Common myeloid progenitor, CD34-positive (primary cell): Measurements from ENCODE around the gene MFSD2A. TPM values are rescaled to one million over a fixed set of nuclear protein-coding genes. Genes with fewer than 3 reads are reported as not detected.
"Not testable (repeated sequence)": the region's sequence is repeated elsewhere in the genome, so short reads cannot be mapped to it uniquely, and the experiment has no call there.

Source experiments
- CTCF ChIA-PET: fragments of 350-600 bp; sonication (Branson Sonifier 250); formaldehyde crosslinking; loops from one replicate; lab custom pipeline; 2021; ENCODE audit warnings: antibody characterized with exemption; lab: Charles Lee
- POLR2A ChIA-PET: fragments of 350-600 bp; sonication (Branson Sonifier 250); formaldehyde crosslinking; loops from one replicate; lab custom pipeline; 2021; ENCODE audit warnings: antibody characterized with exemption; lab: Charles Lee
- DNase-seq, 3 donors: peaks; one replicate each; pipeline versions ENCODE4 v3.0.0 to v3.0.0-alpha.2; 2013
- H3K27ac ChIP-seq, 2 experiments: 1 replicate in 1 of 2; 2 replicates in 1 of 2; pipeline ENCODE4 v1.7.0; 2013; ENCODE audit warnings: inconsistent platforms in 2 of 2, low read length in 2 of 2, mild to moderate bottlenecking in 2 of 2, low read depth in 1 of 2, moderate library complexity in 1 of 2; ENCODE audit not compliant: severe bottlenecking in 2 of 2, insufficient read depth in 1 of 2, poor library complexity in 1 of 2
- H3K27me3 ChIP-seq, 5 experiments: replicated peaks in 2 of 5; 1 replicate in 3 of 5; 2 replicates in 2 of 5; pipeline versions ENCODE4 v1.6.1 to v1.7.0; 2013; ENCODE audit warnings: low read length in 4 of 5, mild to moderate bottlenecking in 2 of 5, moderate library complexity in 2 of 5, inconsistent platforms in 1 of 5; ENCODE audit not compliant: insufficient read depth in 5 of 5, control insufficient read depth in 4 of 5
- H3K36me3 ChIP-seq, 4 experiments: 1 replicate in 2 of 4; 2 replicates in 2 of 4; pipeline versions ENCODE4 v1.6.1 to v1.7.0; 2013; ENCODE audit warnings: low read length in 3 of 4, control low read depth in 1 of 4, mild to moderate bottlenecking in 1 of 4; ENCODE audit not compliant: control insufficient read depth in 4 of 4, insufficient read depth in 4 of 4
- H3K4me1 ChIP-seq, 4 experiments: 1 replicate in 3 of 4; 2 replicates in 1 of 4; pipeline versions ENCODE4 v1.6.1 to v1.7.1; 2013; ENCODE audit warnings: low read length in 3 of 4, mild to moderate bottlenecking in 3 of 4, control low read depth in 1 of 4, inconsistent platforms in 1 of 4, moderate library complexity in 1 of 4; ENCODE audit not compliant: control insufficient read depth in 4 of 4, insufficient read depth in 4 of 4; ENCODE audit errors: control extremely low read depth in 1 of 4
- H3K4me3 ChIP-seq, 7 experiments: 1 replicate in 4 of 7; 2 replicates in 3 of 7; pipeline versions ENCODE4 v1.5.1 to v1.7.0; 2013; ENCODE audit warnings: mild to moderate bottlenecking in 7 of 7, low read length in 6 of 7, moderate library complexity in 6 of 7, inconsistent platforms in 2 of 7, low read depth in 2 of 7, control low read depth in 1 of 7; ENCODE audit not compliant: insufficient read depth in 4 of 7, control insufficient read depth in 1 of 7; ENCODE audit errors: extremely low read depth in 1 of 7
- H3K9me3 ChIP-seq, 5 experiments: 1 replicate in 4 of 5; 2 replicates in 1 of 5; pipeline versions ENCODE4 v1.6.1 to v1.7.1; 2013; ENCODE audit warnings: low read length in 4 of 5, mild to moderate bottlenecking in 2 of 5, inconsistent platforms in 1 of 5, low read depth in 1 of 5, moderate library complexity in 1 of 5; ENCODE audit not compliant: control insufficient read depth in 4 of 5, insufficient read depth in 2 of 5; ENCODE audit errors: control extremely low read depth in 1 of 5
- WGBS: methylation state at CpG from one replicate; pipeline ENCODE4 v1.1.5; 2013; ENCODE audit not compliant: insufficient coverage; 5-methylcytosine and 5-hydroxymethylcytosine counted together
- polyA plus RNA-seq: library from polyadenylated mRNA; unstranded; fragments of 120-200 nt; gene quantifications from one replicate; pipeline ENCODE4 v1.2.1, GENCODE V29; 2013

The MFSD2A gene
- polyA plus RNA-seq, result 0.58 TPM

- Histone ChIP-seq H3K36me3 (no peaks in the 10 kb centered on the region), H3K4me3 (peak within 1 kb of the TSS; percentile 29 to 79 (median 62)), H3K4me1 (peaks cover 2 to 44% (median 23%) of the 10 kb centered on the region in 4 experiments), H3K27me3 (peaks cover 0 to 5% (median 0%) of the 10 kb centered on the region in 5 experiments), H3K27ac (no peak within 1 kb of the TSS), H3K9me3 (no peaks in the 10 kb centered on the region)
- DNase-seq, result peak; percentile 81 to 90 (median 89)
- ChIA-PET POLR2A (no interaction called here), CTCF (interaction anchor here (1.1 to 3.7 kb wide), 3 partner anchors 17 to 111 kb away, joined by 3 to 15 read pairs (median 5); no protein-coding TSS in a partner anchor)
- under 1% methylated on average over 48 of the region's 62 CpGs for WGBS
Observed at GRCh38 chr1:39954870-39955546, at the start of gene MFSD2A. TSS of gene MFSD2A (plus strand) at chr1:39955145. CDS start at chr1:39955293, 148 bp downstream.

- H3K4me3 ChIP-seq, result no peak overlapping the region
- no peaks in the 10 kb centered on the region for H3K36me3 ChIP-seq
- H3K4me1 ChIP-seq, result peaks cover 0 to 20% (median 18%) of the 10 kb centered on the region in 4 experiments
- H3K27me3 ChIP-seq, result peaks cover 10 to 46% (median 18%) of the 10 kb centered on the region in 5 experiments
- no peak overlapping the region for H3K27ac ChIP-seq
- CTCF ChIA-PET, result interaction anchor here (1.4 kb wide), 1 partner anchor 66 kb away, joined by 5 read pairs; no protein-coding TSS in a partner anchor
- POLR2A ChIA-PET, result no interaction called here
- WGBS, result 71% methylated on average over 2 of the region's 4 CpGs
- DNase-seq, result no peak
- peaks cover 0 to 9% (median 5%) of the 10 kb centered on the region in 5 experiments for H3K9me3 ChIP-seq
Observed at GRCh38 chr1:39905172-39905571, 49.8 kb upstream of the MFSD2A start.

GRCh38 chr1:39907528-39908453 lies 47.2 kb upstream of the MFSD2A start:
- CTCF ChIA-PET, result interaction anchor here (0.8 to 2.2 kb wide), 7 partner anchors 12 to 102 kb away, joined by 3 to 7 read pairs (median 4); no protein-coding TSS in a partner anchor
- peak in 2 of 3 donors; percentile 28 to 33 for DNase-seq
- Histone ChIP-seq H3K4me3 (no peak overlapping the region), H3K27me3 (peaks cover 5 to 20% (median 7%) of the 10 kb centered on the region in 5 experiments), H3K9me3 (peaks cover 0 to 9% (median 5%) of the 10 kb centered on the region in 5 experiments), H3K27ac (no peak overlapping the region), H3K4me1 (peaks cover 0 to 2% (median 0%) of the 10 kb centered on the region in 4 experiments), H3K36me3 (no peaks in the 10 kb centered on the region)
- POLR2A ChIA-PET, result no interaction called here
- WGBS, result no CpG with 5 or more reads among the region's 3 CpGs

- no peak for DNase-seq
- Histone ChIP-seq H3K36me3 (no peaks in the 10 kb centered on the region), H3K4me3 (no peak overlapping the region), H3K27me3 (peaks cover 0 to 12% (median 2%) of the 10 kb centered on the region in 5 experiments), H3K9me3 (peaks cover 0 to 9% (median 5%) of the 10 kb centered on the region in 5 experiments), H3K4me1 (no peaks in the 10 kb centered on the region), H3K27ac (no peak overlapping the region)
- POLR2A ChIA-PET, result no interaction called here
- WGBS, result no CpG with 5 or more reads among the region's 2 CpGs
- CTCF ChIA-PET, result interaction anchor here (0.5 to 1.6 kb wide), 4 partner anchors 27 to 94 kb away, joined by 3 to 7 read pairs (median 3); no protein-coding TSS in a partner anchor
Observed at GRCh38 chr1:39908534-39908933, 46.4 kb upstream of the MFSD2A start.

GRCh38 chr1:39910263-39910662 lies 44.7 kb upstream of the MFSD2A start:
- ChIA-PET CTCF (interaction anchor here (1.3 to 2.3 kb wide), 4 partner anchors 9 to 122 kb away, joined by 4 to 8 read pairs (median 4); no protein-coding TSS in a partner anchor), POLR2A (no interaction called here)
- WGBS, result 100% methylated on average over 3 of the region's 3 CpGs
- peaks cover 0 to 2% (median 0%) of the 10 kb centered on the region in 5 experiments for H3K27me3 ChIP-seq
- no peaks in the 10 kb centered on the region for H3K4me1 ChIP-seq
- peaks cover 0 to 9% (median 5%) of the 10 kb centered on the region in 5 experiments for H3K9me3 ChIP-seq
- DNase-seq, result no peak
- no peak overlapping the region for H3K27ac ChIP-seq
- H3K36me3 ChIP-seq, result no peaks in the 10 kb centered on the region
- no peak overlapping the region for H3K4me3 ChIP-seq

GRCh38 chr1:39913136-39913535 lies 41.8 kb upstream of the MFSD2A start:
- POLR2A ChIA-PET, H3K27me3 ChIP-seq, H3K27ac ChIP-seq, DNase-seq, H3K4me1 ChIP-seq, H3K9me3 ChIP-seq, H3K4me3 ChIP-seq, H3K36me3 ChIP-seq, CTCF ChIA-PET: not testable (repeated sequence)
- 100% methylated on average over 2 of the region's 30 CpGs for WGBS
